Measurements from ENCODE around the gene GATA2. TPM values are rescaled to one million over a fixed set of nuclear protein-coding genes. Genes with fewer than 3 reads are reported as not detected.

Gene GATA2
- total and polyA plus RNA-seq, 2 experiments from 2014 or later: 0.52 to 0.83 TPM

- Histone ChIP-seq H4K20me1 (replicated peaks; ENCODE audit: insufficient read depth) (no peaks in the 10 kb centered on the region), H3F3A (replicated peaks; ENCODE audit: low read depth) (no peaks in the 10 kb centered on the region), H2AFZ (peak overlapping the region; percentile 81; the same call in 1 of the 2 replicates), H3K36me3 (ENCODE audit: insufficient read depth) (no peaks in the 10 kb centered on the region), H3K27ac (ENCODE audit: low read depth) (no peak overlapping the region), H3K27me3 (ENCODE audit: insufficient read depth) (no peaks in the 10 kb centered on the region), H3K4me2 (no peak overlapping the region), H3K4me1 (ENCODE audit: insufficient read depth) (0 out of 2 replicates have a peak, but pooled peaks cover 2% of the 10 kb centered on the region), H3K4me3 (no peak overlapping the region), H3K79me2 (replicated peaks; ENCODE audit: insufficient read depth) (no peaks in the 10 kb centered on the region), H3K9me2 (ENCODE audit: insufficient read depth) (peaks cover 21% of the 10 kb centered on the region; the same call in 1 of the 2 replicates)
- Mint-ChIP-seq H3K27ac (no peak overlapping the region), H3K36me3 (ENCODE audit: low read depth) (no peaks in the 10 kb centered on the region), H3K27me3 (ENCODE audit: insufficient read depth, low read depth, poor library complexity) (no peaks in the 10 kb centered on the region), H3K4me3 (no peak overlapping the region), H3K4me1 (peaks cover 6% of the 10 kb centered on the region; the same call in 2 of the 3 replicates), H3K9me3 (peaks cover under 1% of the 10 kb centered on the region; the same call in 2 of the 3 replicates)
- ATAC-seq (no peak), DNase-seq (ENCODE audit: low spot score) (no peak)
- TF ChIP-seq CREB1 (CRISPR knock-in tag; IDR thresholded peaks at IDR 0.05; ENCODE audit: low read depth) (no peak), JUNB (IDR thresholded peaks at IDR 0.05; ENCODE audit: unreplicated experiment) (no peak), ZNF114 (CRISPR knock-in tag; IDR thresholded peaks at IDR 0.05) (no peak), STAT1 (IDR thresholded peaks at IDR 0.05; ENCODE audit: unreplicated experiment) (no peak), ZNF331 (CRISPR knock-in tag; IDR thresholded peaks at IDR 0.05; ENCODE audit: low read depth) (no peak), NANOG (IDR thresholded peaks at IDR 0.05; ENCODE audit: borderline replicate concordance) (no peak)
- TF ChIP-seq, protein P1, sequence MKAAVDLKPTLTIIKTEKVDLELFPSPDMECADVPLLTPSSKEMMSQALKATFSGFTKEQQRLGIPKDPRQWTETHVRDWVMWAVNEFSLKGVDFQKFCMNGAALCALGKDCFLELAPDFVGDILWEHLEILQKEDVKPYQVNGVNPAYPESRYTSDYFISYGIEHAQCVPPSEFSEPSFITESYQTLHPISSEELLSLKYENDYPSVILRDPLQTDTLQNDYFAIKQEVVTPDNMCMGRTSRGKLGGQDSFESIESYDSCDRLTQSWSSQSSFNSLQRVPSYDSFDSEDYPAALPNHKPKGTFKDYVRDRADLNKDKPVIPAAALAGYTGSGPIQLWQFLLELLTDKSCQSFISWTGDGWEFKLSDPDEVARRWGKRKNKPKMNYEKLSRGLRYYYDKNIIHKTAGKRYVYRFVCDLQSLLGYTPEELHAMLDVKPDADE (IDR thresholded peaks at IDR 0.05): no peak
- TF ChIP-seq, protein P2, sequence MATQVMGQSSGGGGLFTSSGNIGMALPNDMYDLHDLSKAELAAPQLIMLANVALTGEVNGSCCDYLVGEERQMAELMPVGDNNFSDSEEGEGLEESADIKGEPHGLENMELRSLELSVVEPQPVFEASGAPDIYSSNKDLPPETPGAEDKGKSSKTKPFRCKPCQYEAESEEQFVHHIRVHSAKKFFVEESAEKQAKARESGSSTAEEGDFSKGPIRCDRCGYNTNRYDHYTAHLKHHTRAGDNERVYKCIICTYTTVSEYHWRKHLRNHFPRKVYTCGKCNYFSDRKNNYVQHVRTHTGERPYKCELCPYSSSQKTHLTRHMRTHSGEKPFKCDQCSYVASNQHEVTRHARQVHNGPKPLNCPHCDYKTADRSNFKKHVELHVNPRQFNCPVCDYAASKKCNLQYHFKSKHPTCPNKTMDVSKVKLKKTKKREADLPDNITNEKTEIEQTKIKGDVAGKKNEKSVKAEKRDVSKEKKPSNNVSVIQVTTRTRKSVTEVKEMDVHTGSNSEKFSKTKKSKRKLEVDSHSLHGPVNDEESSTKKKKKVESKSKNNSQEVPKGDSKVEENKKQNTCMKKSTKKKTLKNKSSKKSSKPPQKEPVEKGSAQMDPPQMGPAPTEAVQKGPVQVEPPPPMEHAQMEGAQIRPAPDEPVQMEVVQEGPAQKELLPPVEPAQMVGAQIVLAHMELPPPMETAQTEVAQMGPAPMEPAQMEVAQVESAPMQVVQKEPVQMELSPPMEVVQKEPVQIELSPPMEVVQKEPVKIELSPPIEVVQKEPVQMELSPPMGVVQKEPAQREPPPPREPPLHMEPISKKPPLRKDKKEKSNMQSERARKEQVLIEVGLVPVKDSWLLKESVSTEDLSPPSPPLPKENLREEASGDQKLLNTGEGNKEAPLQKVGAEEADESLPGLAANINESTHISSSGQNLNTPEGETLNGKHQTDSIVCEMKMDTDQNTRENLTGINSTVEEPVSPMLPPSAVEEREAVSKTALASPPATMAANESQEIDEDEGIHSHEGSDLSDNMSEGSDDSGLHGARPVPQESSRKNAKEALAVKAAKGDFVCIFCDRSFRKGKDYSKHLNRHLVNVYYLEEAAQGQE (IDR thresholded peaks at IDR 0.05; ENCODE audit: unreplicated experiment): no peak
- TF ChIP-seq, protein P3, sequence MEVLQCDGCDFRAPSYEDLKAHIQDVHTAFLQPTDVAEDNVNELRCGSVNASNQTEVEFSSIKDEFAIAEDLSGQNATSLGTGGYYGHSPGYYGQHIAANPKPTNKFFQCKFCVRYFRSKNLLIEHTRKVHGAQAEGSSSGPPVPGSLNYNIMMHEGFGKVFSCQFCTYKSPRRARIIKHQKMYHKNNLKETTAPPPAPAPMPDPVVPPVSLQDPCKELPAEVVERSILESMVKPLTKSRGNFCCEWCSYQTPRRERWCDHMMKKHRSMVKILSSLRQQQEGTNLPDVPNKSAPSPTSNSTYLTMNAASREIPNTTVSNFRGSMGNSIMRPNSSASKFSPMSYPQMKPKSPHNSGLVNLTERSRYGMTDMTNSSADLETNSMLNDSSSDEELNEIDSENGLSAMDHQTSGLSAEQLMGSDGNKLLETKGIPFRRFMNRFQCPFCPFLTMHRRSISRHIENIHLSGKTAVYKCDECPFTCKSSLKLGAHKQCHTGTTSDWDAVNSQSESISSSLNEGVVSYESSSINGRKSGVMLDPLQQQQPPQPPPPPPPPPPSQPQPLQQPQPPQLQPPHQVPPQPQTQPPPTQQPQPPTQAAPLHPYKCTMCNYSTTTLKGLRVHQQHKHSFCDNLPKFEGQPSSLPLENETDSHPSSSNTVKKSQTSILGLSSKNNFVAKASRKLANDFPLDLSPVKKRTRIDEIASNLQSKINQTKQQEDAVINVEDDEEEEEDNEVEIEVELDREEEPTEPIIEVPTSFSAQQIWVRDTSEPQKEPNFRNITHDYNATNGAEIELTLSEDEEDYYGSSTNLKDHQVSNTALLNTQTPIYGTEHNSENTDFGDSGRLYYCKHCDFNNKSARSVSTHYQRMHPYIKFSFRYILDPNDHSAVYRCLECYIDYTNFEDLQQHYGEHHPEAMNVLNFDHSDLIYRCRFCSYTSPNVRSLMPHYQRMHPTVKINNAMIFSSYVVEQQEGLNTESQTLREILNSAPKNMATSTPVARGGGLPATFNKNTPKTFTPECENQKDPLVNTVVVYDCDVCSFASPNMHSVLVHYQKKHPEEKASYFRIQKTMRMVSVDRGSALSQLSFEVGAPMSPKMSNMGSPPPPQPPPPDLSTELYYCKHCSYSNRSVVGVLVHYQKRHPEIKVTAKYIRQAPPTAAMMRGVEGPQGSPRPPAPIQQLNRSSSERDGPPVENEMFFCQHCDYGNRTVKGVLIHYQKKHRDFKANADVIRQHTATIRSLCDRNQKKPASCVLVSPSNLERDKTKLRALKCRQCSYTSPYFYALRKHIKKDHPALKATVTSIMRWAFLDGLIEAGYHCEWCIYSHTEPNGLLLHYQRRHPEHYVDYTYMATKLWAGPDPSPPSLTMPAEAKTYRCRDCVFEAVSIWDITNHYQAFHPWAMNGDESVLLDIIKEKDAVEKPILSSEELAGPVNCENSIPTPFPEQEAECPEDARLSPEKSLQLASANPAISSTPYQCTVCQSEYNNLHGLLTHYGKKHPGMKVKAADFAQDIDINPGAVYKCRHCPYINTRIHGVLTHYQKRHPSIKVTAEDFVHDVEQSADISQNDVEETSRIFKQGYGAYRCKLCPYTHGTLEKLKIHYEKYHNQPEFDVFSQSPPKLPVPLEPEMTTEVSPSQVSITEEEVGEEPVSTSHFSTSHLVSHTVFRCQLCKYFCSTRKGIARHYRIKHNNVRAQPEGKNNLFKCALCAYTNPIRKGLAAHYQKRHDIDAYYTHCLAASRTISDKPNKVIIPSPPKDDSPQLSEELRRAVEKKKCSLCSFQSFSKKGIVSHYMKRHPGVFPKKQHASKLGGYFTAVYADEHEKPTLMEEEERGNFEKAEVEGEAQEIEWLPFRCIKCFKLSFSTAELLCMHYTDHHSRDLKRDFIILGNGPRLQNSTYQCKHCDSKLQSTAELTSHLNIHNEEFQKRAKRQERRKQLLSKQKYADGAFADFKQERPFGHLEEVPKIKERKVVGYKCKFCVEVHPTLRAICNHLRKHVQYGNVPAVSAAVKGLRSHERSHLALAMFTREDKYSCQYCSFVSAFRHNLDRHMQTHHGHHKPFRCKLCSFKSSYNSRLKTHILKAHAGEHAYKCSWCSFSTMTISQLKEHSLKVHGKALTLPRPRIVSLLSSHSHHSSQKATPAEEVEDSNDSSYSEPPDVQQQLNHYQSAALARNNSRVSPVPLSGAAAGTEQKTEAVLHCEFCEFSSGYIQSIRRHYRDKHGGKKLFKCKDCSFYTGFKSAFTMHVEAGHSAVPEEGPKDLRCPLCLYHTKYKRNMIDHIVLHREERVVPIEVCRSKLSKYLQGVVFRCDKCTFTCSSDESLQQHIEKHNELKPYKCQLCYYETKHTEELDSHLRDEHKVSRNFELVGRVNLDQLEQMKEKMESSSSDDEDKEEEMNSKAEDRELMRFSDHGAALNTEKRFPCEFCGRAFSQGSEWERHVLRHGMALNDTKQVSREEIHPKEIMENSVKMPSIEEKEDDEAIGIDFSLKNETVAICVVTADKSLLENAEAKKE (CRISPR knock-in tag; IDR thresholded peaks at IDR 0.05): no peak
These were observed 44.2 kb upstream of the GATA2 start for GRCh38 chr3:128537091-128537703.

All from GM23338 (cell line).